Psoas muscle (tissue), 8 donors: ENCODE results near the gene MAN2A1. TPM values are rescaled to one million over a fixed set of nuclear protein-coding genes. Genes with fewer than 3 reads are reported as not detected.

Experiments
- ATAC-seq, 4 donors: fragments of 200-7000 bp; cut with Tn5 transposase; one replicate each; pipeline ENCODE4 v1.9.1; 2020; ENCODE audit warnings: moderate library complexity in 3 of 4, mild to moderate bottlenecking in 2 of 4
- DNase-seq, 2 donors: peaks; one replicate each; pipeline ENCODE4 v3.0.0-alpha.2; 2020
- H3K27ac ChIP-seq: fragments of 200-600 bp; one replicate; pipeline ENCODE4 v1.8.0; 2022
- H3K27me3 ChIP-seq, 3 donors: fragments of 200-600 bp in 1 of 3; one replicate each; pipeline versions ENCODE4 v1.6.1 to v1.8.0; 2013 to 2022; ENCODE audit warnings: low read length in 2 of 3, mild to moderate bottlenecking in 2 of 3, moderate library complexity in 1 of 3; ENCODE audit not compliant: insufficient read depth in 3 of 3
- H3K36me3 ChIP-seq, 2 donors: fragments of 200-600 bp in 1 of 2; one replicate each; pipeline versions ENCODE4 v1.6.1 to v1.8.0; 2013 to 2022; ENCODE audit warnings: low read depth in 1 of 2, mild to moderate bottlenecking in 1 of 2, moderate library complexity in 1 of 2; ENCODE audit not compliant: insufficient read depth in 1 of 2
- H3K4me1 ChIP-seq: fragments of 200-600 bp; one replicate; pipeline ENCODE4 v1.8.0; 2022
- H3K4me3 ChIP-seq: fragments of 200-600 bp; one replicate; pipeline ENCODE4 v1.8.0; 2022; ENCODE audit warnings: mild to moderate bottlenecking
- H3K9me3 ChIP-seq: fragments of 200-600 bp; one replicate; pipeline ENCODE4 v1.8.0; 2022
- CTCF ChIP-seq: fragments of 200-600 bp; IDR thresholded peaks from one replicate; pipeline ENCODE4 v1.8.0; 2022; ENCODE audit warnings: antibody characterized with exemption
- WGBS, 3 donors: extraction: QIAGEN DNeasy Blood & Tissue Kit; methylation state at CpG; one replicate each; pipeline versions ENCODE4 v1.1.6 to v1.1.7; 2013; 5-methylcytosine and 5-hydroxymethylcytosine counted together
- intact Hi-C, 2 donors: fragments of 100-400 bp; cut with DNase I; formaldehyde crosslinking; loops; one replicate each; pipeline versions ENCODE4 v1.11.0 to v1.14.2; 2022
- polyA plus RNA-seq, 3 donors: library from polyadenylated mRNA; stranded (reverse); fragments of 200-250 nt; gene quantifications; one replicate each; pipeline ENCODE4 v1.2.3, GENCODE V29; 2013
- total RNA-seq, 4 donors: library from RNA; stranded (reverse); fragmentation: NEBNext Ultra II Directional in 2 of 4; extraction: Animal tissue kit (Norgen Biotek cat#: 25700) in 2 of 4; gene quantifications; one replicate each; pipeline versions ENCODE4 v1.2.1 to v1.2.4, GENCODE V29; 2021 to 2023
- donor health status: healthy with polysubstance abuse.
- donor health status: DM: no; HTN: no; CAD: no; lungs with moderate emphysema.
- donor health status: Bipolar disorder and iron deficiency.
- donor health status: healthy.
- donor health status: DM: yes; HTN: yes; CAD: no.
- donor health status: DM: no; HTN: no; CAD: no.
- donor health status: DM: no; HTN: no; CAD: no.
- donor health status: DM: yes; HTN: yes; CAD: no.

MAN2A1 gene
- total and polyA plus RNA-seq, 7 donors = 4.2 to 18.3 (median 12.8) TPM

- no peaks in the 10 kb centered on the region for H3K27me3 ChIP-seq
- no peak for ATAC-seq
- H3K27ac ChIP-seq = no peak overlapping the region
Observed at GRCh38 chr5:109907731-109908130, 218.0 kb downstream of the MAN2A1 start.

GRCh38 chr5:109908366-109908765 is 218.6 kb downstream of the MAN2A1 start:
- no peaks in the 10 kb centered on the region for H3K4me1 ChIP-seq
- no peak overlapping the region for H3K4me3 ChIP-seq
- intact Hi-C loops = no loop called here
- WGBS, 3 donors = 36 to 63% (median 41%) methylated on average over 3 of the region's 3 CpGs
- H3K27ac ChIP-seq = no peak overlapping the region
- no peaks in the 10 kb centered on the region for H3K27me3 ChIP-seq
- H3K36me3 ChIP-seq = no peaks in the 10 kb centered on the region
- no peak for TF ChIP-seq CTCF
- ATAC-seq = no peak
- DNase-seq = no peak
- no peaks in the 10 kb centered on the region for H3K9me3 ChIP-seq

More at GRCh38 chr5:109907731-109908130, 218.0 kb downstream of the MAN2A1 start:
- Histone ChIP-seq H3K4me3 (no peak overlapping the region), H3K4me1 (no peaks in the 10 kb centered on the region), H3K9me3 (no peaks in the 10 kb centered on the region), H3K36me3 (no peaks in the 10 kb centered on the region)
- no peak for TF ChIP-seq CTCF
- DNase-seq = no peak
- intact Hi-C loops = no loop called here
- WGBS, 3 donors = 41 to 59% (median 45%) methylated on average over 2 of the region's 2 CpGs

GRCh38 chr5:109910874-109911273 is 221.1 kb downstream of the MAN2A1 start:
- no peak overlapping the region for H3K4me3 ChIP-seq
- no peak for TF ChIP-seq CTCF
- WGBS, 3 donors = 79 to 90% (median 79%) methylated on average over 5 of the region's 5 CpGs
- no peak overlapping the region for H3K27ac ChIP-seq
- no peaks in the 10 kb centered on the region for H3K36me3 ChIP-seq
- H3K9me3 ChIP-seq = no peaks in the 10 kb centered on the region
- intact Hi-C loops = no loop called here
- H3K4me1 ChIP-seq = no peaks in the 10 kb centered on the region
- no peaks in the 10 kb centered on the region for H3K27me3 ChIP-seq
- ATAC-seq (no peak), DNase-seq (no peak)

GRCh38 chr5:109911731-109912130 is 222.0 kb downstream of the MAN2A1 start:
- H3K4me3 ChIP-seq = no peak overlapping the region
- H3K4me1 ChIP-seq = no peaks in the 10 kb centered on the region
- no peak for TF ChIP-seq CTCF
- no peaks in the 10 kb centered on the region for H3K27me3 ChIP-seq
- H3K36me3 ChIP-seq = no peaks in the 10 kb centered on the region
- ATAC-seq (peak in 1 of 4 donors; percentile 30), DNase-seq (no peak)
- intact Hi-C loops = no loop called here
- WGBS, 3 donors = 21 to 30% (median 24%) methylated on average over 3 of the region's 3 CpGs
- H3K9me3 ChIP-seq = no peaks in the 10 kb centered on the region
- no peak overlapping the region for H3K27ac ChIP-seq

GRCh38 chr5:109914906-109915305 is 225.2 kb downstream of the MAN2A1 start:
- intact Hi-C loops = no loop called here
- WGBS, 3 donors = 85 to 94% (median 86%) methylated on average over 2 of the region's 2 CpGs
- TF ChIP-seq CTCF = no peak
- no peaks in the 10 kb centered on the region for H3K27me3 ChIP-seq
- no peaks in the 10 kb centered on the region for H3K9me3 ChIP-seq
- H3K36me3 ChIP-seq = no peaks in the 10 kb centered on the region
- no peaks in the 10 kb centered on the region for H3K4me1 ChIP-seq
- DNase-seq (no peak), ATAC-seq (no peak)
- no peak overlapping the region for H3K27ac ChIP-seq
- H3K4me3 ChIP-seq = no peak overlapping the region
